Adipocyte (in vitro differentiated cells): ENCODE results near the gene CCDC8.
A peak's percentile ranks its signal among the peaks of the same experiment; 100 is the strongest.

ENCODE experiments used
- DNase-seq: peaks from one replicate; pipeline ENCODE4 v3.0.0-alpha.2; 2015; ENCODE audit warnings: low read depth
- H3K27me3 ChIP-seq: replicated peaks from 2 replicates; pipeline ENCODE4 v1.7.0; 2013; ENCODE audit warnings: mild to moderate bottlenecking, low read length, moderate library complexity; ENCODE audit not compliant: control insufficient read depth, insufficient read depth
- H3K36me3 ChIP-seq: 2 replicates; pipeline ENCODE4 v1.7.0; 2013; ENCODE audit warnings: low read length, mild to moderate bottlenecking, moderate library complexity; ENCODE audit not compliant: control insufficient read depth, insufficient read depth, severe bottlenecking
- H3K4me1 ChIP-seq: 2 replicates; pipeline ENCODE4 v1.7.0; 2013; ENCODE audit warnings: mild to moderate bottlenecking, low read length, moderate library complexity; ENCODE audit not compliant: control insufficient read depth, insufficient read depth
- H3K4me3 ChIP-seq: 2 replicates; pipeline ENCODE4 v1.7.0; 2013; ENCODE audit warnings: mild to moderate bottlenecking, low read length, moderate library complexity
- H3K9ac ChIP-seq: 2 replicates; pipeline ENCODE4 v1.7.0; 2013; ENCODE audit warnings: mild to moderate bottlenecking, low read length, moderate library complexity
- H3K9me3 ChIP-seq: 2 replicates; pipeline ENCODE4 v1.7.0; 2013; ENCODE audit warnings: mild to moderate bottlenecking, low read length, moderate library complexity; ENCODE audit not compliant: control insufficient read depth

Gene CCDC8

DNA sequence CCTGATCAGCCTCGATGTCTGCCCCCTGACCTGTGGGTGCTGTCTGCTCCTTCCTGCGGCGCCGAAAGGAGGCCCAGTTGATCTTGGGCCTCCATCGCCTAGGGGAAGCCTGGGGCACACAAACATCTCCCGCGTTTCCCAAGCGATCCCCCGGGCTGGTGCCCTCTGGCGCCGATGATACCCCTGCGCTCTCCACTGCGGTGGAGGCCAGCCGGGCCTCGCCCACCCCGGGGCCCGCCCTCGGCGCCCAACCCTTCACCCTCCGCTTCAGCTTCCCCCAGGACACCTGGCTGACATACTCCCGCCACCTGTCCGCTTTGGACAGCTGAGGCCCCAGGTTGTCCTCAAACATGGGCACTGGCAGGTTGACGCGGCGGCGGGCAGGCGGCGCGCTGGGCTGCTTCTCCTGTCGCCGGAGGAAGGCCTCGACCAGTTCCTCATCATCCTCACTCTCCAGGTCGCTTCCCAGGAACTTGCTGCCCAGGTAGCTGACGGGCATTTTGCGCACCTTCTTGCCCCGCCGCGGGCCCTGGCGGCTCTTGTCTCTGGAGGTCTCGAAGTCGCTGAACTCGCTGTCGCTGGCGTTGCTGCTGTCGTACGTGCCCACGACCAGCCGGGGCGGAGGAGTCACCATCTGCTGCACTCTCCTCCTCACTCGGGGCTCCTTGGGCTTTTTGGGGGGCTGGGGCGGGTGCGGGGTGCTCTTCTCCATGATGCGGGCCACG lies 1.3 kb downstream of the CCDC8 start:
- peak overlapping the region; percentile 81 for H3K4me3 ChIP-seq
- H3K9me3 ChIP-seq = no peaks in the 10 kb centered on the region
- peak overlapping the region; percentile 85 for H3K9ac ChIP-seq
- no peaks in the 10 kb centered on the region for H3K36me3 ChIP-seq
- peaks cover 22% of the 10 kb centered on the region for H3K4me1 ChIP-seq
- DNase-seq = no peak
- peaks cover 12% of the 10 kb centered on the region for H3K27me3 ChIP-seq

DNA sequence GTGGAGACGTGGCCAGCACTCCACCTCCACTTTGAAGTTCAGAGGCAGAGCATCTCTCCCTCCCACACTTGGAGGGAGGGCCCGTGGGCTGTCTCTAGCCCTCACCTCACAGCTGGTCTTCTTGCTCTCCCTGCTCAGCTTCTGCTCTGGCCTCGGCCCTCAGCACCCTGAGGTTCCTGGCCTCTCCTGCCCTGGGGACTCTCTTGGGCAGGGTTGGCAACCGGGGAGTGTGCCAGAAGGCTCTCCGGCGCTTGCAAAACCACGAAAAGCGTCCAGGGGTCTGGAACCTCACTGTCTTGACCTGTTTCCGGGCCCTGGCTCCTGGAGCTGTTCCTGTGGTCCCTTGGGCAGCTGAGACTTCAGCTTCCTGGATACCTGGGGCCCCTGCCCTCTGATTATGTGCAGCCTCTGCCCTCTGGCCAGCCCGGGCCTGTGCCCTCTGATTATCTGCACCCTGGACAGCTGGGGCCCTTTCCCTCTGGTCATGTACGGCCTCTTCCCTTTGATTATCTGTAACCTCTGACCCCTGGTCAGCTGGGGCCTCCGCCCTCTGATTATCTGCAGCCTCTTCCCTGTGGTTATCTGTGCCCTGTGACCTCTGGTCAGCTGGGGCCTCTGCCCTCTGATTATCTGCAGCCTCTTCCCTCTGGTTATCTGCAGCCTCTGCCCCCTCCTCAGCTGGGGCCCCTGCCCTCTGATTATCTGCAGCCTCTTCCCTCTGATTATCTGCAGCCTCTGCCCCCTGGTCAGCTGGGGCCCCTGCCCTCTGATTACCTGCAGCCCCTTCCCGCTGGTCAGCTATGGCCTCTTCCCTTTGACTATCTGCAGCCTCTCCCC lies 2.1 kb downstream of the CCDC8 start:
- DNase-seq = no peak
- Histone ChIP-seq H3K9ac (peak overlapping the region; percentile 85), H3K4me3 (peak overlapping the region; percentile 81), H3K27me3 (peaks cover 16% of the 10 kb centered on the region), H3K4me1 (peaks cover 22% of the 10 kb centered on the region), H3K36me3 (no peaks in the 10 kb centered on the region), H3K9me3 (no peaks in the 10 kb centered on the region)

DNA sequence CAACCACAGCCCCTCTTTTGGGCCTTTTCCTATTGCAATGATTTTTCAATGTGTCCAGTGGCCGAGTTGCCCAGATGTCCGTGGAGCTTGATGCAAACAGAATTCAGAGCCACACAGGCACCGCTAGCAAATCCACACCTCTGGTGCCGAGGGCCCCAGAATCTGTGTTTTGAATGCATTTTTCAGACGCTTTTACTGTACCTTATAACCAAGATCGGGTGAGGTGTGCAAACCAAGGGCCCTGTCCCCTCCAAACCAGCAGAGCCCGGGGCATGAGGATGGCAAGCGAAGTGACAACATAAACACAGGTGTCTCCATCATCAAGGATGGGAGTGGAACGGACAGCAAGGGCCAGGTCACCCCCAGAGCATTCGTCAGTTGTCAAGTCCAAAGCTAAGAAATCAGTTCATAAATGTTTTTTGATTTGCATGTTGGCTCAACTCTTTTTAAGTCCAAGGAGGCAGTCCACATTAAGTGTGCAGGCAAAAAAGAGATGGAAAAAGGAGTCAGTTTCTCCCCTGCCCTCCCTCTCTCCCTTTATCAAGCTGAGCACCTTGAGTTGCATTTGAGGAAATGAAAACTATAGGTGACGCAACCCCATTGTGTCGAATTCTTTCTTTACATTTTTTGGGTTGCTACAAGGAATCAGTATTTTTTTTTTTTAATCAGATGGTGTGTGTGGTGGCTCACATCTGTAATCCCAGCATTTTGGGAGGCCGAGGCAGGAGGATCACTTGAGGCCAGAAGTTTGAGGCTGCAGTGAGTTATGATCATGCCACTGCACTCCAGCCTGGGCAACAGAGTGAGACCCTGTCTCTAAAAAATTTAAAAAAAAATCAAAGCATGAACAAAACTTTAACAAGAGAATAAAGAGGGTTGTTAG lies 2.9 kb downstream of the CCDC8 start:
- Histone ChIP-seq H3K4me3 (peak overlapping the region; percentile 81), H3K27me3 (peaks cover 23% of the 10 kb centered on the region), H3K4me1 (peaks cover 18% of the 10 kb centered on the region), H3K9me3 (no peaks in the 10 kb centered on the region), H3K9ac (no peak overlapping the region), H3K36me3 (no peaks in the 10 kb centered on the region)
- DNase-seq = no peak

DNA sequence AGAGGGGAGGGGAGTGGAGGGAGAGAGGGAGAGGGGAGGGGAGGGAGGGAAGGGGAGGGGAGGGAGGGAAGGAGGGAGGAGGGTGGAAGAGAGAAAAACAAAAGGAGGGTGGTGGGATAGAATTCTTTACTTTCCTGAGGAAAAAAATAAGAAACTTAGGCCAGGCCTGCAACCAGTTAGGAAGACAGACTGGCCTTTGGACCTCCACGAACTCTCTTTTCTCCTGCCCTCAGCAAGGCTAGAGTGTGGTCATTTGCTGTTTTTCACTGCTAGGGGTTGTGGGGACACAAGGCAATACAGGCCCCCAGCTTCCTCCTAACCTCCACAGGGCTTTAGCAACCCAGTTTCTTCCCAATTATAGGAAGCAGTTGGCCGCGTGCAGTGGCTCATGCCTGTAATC lies 4.2 kb downstream of the CCDC8 start:
- H3K36me3 ChIP-seq = no peaks in the 10 kb centered on the region
- peaks cover 26% of the 10 kb centered on the region for H3K4me1 ChIP-seq
- no peak overlapping the region for H3K9ac ChIP-seq
- H3K27me3 ChIP-seq = peaks cover 25% of the 10 kb centered on the region
- DNase-seq = no peak
- H3K9me3 ChIP-seq = no peaks in the 10 kb centered on the region
- no peak overlapping the region for H3K4me3 ChIP-seq

DNA sequence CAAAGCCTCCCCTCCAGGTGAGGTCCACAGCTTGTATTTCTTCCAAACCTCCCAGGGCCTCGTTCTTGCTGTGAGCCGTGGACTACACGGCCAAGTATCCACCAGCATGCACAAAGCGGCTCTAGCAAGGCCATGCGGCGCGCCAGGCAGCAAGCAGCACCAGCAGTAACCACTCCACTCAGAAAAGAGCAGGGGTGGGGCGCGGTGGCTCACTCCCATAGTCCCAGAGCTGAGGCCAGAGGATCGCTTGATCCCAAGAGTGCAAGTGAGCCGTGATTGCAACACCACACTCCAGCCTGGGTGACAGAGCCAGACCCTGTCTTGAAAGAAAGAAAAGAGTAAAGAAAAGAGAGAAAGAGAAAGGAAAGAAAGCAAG lies 4.7 kb downstream of the CCDC8 start:
- Histone ChIP-seq H3K9me3 (no peaks in the 10 kb centered on the region), H3K4me1 (peaks cover 32% of the 10 kb centered on the region), H3K27me3 (peaks cover 25% of the 10 kb centered on the region), H3K9ac (peak overlapping the region; percentile 17), H3K4me3 (peak overlapping the region; percentile 29), H3K36me3 (no peaks in the 10 kb centered on the region)
- DNase-seq = peak; percentile 71

DNA sequence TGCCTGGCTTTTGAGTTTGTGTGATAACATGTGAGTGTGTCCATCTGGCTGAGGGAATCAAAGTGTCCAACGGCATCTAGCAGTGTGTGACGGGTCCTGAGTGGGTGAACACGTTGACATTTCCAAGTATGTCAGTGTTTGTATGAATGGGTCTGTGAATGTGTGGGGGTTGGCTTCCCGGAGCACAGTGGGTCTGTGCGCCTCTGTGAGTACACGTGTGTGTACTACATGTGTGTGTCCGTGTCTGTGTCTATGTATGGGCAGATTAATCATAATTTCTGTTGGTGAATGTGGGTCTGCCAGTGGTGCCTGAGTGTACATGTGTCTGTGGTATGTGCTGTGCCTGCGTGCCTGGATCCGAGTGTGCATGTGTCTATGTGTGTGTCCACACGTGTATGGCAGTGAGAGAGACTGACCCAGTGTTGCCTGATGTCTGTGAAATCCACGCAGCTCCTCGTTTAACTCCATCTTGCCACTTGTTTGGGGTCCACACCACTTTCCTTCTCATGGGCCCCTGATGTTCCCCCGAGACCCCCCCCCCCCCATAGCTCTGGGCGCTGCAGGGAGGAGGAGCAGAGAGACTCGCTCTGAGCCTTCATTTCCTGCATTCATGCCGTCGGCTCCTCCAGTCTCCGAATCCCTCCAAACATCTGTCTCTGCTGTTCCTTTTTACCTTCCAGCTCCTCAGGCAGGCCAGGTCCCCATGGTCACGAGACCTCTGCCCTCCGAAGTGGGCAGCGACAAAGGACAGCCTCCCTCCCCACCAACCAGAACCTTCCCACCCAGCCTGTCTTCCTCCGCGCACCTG lies 5.3 kb downstream of the CCDC8 start:
- peaks cover 25% of the 10 kb centered on the region for H3K27me3 ChIP-seq
- H3K9me3 ChIP-seq = no peaks in the 10 kb centered on the region
- H3K4me1 ChIP-seq = peaks cover 32% of the 10 kb centered on the region
- no peaks in the 10 kb centered on the region for H3K36me3 ChIP-seq
- peak overlapping the region; percentile 29 for H3K4me3 ChIP-seq
- no peak for DNase-seq
- peak overlapping the region; percentile 17 for H3K9ac ChIP-seq

DNA sequence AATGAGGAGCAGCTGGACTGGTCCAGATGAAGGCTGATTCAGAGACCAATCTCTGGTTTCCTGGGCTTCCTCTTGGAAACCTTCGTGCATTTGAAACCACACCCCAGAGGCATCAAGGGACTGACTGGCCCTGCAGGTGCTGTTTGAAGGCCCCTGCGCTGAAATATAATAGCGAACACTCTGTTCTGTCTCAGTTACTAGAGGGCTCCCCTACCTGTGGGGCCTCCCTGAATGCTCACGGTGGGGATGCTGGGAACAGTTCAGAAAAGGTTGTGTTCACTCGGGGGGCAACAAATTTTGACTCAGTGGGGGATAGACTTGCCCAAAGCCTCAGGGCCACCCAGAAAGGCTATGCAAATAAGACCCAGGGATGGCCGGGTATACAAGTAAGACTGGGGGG lies 6.4 kb downstream of the CCDC8 start:
- DNase-seq = no peak
- no peaks in the 10 kb centered on the region for H3K36me3 ChIP-seq
- H3K9me3 ChIP-seq = no peaks in the 10 kb centered on the region
- H3K4me1 ChIP-seq = peaks cover 27% of the 10 kb centered on the region
- H3K4me3 ChIP-seq = no peak overlapping the region
- H3K9ac ChIP-seq = no peak overlapping the region
- peaks cover 25% of the 10 kb centered on the region for H3K27me3 ChIP-seq

DNA sequence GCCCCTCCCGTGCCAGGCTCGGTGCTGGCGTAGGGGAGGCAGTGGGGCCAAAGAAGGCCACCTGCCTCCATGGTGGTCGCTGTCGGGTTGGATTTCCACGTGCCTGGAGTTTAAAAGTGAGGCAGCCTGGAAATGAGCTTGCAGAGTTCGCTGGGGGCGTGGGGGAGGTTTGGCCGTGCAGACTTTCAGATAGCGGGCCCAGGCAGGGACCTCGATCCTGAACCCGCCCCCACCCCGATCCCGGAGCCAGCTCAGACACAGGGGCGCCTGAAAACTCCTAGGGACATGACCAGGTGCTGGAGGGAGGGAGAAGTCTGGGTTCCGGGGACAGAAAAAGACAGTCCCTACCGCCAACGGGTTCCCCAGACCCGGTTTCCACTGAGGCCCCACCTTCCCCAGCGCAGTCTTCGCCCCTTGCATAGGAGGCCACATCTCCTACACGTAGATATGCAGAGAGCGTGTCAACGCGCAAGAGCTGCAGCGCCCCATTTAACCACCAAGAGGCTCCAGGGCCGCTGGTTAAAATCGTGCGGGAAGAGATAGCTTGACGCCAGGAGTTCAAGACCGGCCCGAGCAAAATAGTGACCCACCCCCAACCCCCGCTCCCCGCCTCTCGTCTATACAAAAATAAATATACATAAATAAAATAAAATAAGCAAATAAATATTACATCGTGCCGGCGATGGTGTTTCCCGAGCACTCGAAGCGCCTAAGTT lies 8.5 kb downstream of the CCDC8 start:
- Histone ChIP-seq H3K9ac (peak overlapping the region; percentile 86), H3K36me3 (no peaks in the 10 kb centered on the region), H3K4me1 (peaks cover 21% of the 10 kb centered on the region), H3K27me3 (peaks cover 16% of the 10 kb centered on the region), H3K4me3 (peak overlapping the region; percentile 84), H3K9me3 (no peaks in the 10 kb centered on the region)
- DNase-seq = no peak

DNA sequence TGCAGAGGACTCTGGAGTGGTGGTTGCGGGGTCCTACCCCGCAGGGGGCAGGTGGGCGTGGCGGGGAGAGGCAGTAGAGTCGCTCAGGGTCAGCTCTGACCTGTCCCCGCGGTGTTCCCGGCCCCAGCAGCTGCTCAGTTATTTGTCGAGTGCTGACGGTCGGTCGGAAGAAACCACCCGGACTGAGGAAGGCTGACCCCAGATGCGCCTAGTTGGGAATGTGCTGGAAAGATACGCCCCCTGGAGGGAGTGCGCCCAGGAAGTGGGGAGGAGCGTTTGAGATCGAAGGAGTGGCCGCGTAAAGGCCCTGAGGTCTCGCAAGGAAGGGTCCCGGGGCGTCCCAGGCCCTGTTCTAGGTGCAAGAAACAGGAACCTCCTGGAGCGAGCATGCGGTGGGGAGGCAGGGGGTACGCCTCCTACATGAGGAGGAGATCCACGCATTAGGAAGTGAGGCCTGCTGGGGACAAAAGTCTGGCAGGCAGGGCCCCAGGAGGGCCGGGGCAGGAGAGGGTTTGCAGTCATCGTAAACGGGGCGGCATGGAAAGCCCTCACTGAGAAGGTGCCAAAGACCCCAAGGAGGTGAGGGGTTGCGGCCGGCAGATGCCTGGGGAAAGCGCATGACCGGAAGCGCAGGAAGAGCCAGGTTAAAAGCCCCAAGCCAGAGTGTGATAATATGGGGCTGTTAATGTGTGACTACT lies 9.2 kb downstream of the CCDC8 start:
- Histone ChIP-seq H3K4me1 (peaks cover 21% of the 10 kb centered on the region), H3K27me3 (peaks cover 16% of the 10 kb centered on the region), H3K36me3 (no peaks in the 10 kb centered on the region), H3K4me3 (peak overlapping the region; percentile 84), H3K9me3 (no peaks in the 10 kb centered on the region), H3K9ac (peak overlapping the region; percentile 86)
- DNase-seq = no peak

DNA sequence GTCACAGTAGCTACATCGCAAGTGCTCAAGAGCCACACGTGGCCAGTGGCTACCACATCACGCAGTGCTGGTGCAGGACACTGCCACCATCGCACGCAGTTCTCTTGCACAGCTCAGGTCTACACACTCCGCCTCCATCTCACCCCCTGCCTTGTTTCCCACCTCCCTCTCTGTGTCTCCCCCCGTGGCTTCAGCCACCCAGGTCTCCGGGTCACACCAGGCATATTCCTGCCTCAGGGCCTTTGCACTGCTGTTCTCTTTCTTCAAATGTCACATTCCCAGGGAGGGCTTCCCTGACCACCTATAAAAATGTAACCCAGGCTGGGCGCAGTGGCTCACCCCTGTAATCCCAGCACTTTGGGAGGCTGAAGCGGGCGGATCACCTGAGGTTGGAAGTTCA lies 10.6 kb downstream of the CCDC8 start:
- Histone ChIP-seq H3K4me3 (peak overlapping the region; percentile 57), H3K36me3 (no peaks in the 10 kb centered on the region), H3K9me3 (no peaks in the 10 kb centered on the region), H3K9ac (no peak overlapping the region), H3K4me1 (peaks cover 16% of the 10 kb centered on the region), H3K27me3 (peaks cover 16% of the 10 kb centered on the region)
- no peak for DNase-seq
